Activated CD4-positive, alpha-beta T cell treated with anti-CD3 and anti-CD28 coated beads for 48 hours (primary cell): ENCODE measurements around the gene BIN1.
"Not testable (repeated sequence)": the region's sequence is repeated elsewhere in the genome, so short reads cannot be mapped to it uniquely, and the experiment has no call there.

Experiments used
- DNase-seq: peaks from one replicate; pipeline ENCODE4 v3.0.0-alpha.2; 2020

BIN1 gene

GRCh38 chr2:127130421-127130820 lies 23.5 kb upstream of the BIN1 start:
- no peak for DNase-seq

- DNase-seq, result no peak
Measured at GRCh38 chr2:127129937-127130336, 23.0 kb upstream of the BIN1 start.

DNA sequence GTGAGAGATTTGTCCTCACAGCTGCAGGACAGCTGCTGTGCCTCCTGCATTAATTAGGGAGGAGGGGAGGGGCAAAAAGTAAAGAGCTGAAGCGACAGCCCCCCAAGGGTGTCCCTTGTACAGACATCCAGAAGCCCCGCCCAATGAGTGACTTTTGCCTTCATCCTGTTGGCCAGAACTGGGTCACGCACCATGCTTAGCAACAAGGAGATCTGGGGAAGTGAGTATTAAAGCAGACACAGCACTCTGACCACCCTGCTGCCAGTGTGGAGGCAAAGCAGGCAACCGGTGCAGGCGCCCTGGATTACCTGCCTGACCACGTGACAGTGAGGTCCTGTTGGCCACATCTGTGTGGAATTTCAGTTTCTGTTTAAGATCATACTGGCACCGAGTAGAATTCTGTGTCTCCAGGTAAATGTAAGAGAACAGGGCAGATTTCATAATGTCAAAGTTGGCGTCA lies 21.5 kb upstream of the BIN1 start:
- DNase-seq, result no peak

DNA sequence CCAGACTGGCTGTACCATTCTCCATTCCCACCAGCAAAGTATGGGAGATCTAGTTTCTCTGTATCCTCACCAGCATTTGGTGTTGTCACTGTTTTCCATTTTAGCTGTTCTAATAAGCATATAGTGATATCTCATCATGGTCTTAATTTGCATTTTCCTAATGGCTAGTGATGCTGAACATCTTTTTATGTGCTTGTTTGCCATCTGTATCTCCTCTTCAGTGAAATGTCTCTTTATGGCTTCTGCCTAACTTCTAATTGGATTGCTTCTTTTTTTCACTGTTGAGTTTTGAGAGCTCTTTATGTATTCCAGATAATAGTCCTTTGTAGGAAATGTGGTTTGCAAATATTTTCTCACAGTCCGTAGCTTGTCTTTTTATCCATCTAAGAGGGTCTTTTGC lies 18.9 kb upstream of the BIN1 start:
- DNase-seq, result no peak

- DNase-seq, result no peak
Measured at GRCh38 chr2:127124426-127124825, 17.5 kb upstream of the BIN1 start.

GRCh38 chr2:127122361-127123027 lies 15.5 kb upstream of the BIN1 start:
- no peak for DNase-seq

- DNase-seq, result no peak
Measured at GRCh38 chr2:127121776-127122176, 14.8 kb upstream of the BIN1 start.

- no peak for DNase-seq
Measured at GRCh38 chr2:127121353-127121752, 14.4 kb upstream of the BIN1 start.

DNA sequence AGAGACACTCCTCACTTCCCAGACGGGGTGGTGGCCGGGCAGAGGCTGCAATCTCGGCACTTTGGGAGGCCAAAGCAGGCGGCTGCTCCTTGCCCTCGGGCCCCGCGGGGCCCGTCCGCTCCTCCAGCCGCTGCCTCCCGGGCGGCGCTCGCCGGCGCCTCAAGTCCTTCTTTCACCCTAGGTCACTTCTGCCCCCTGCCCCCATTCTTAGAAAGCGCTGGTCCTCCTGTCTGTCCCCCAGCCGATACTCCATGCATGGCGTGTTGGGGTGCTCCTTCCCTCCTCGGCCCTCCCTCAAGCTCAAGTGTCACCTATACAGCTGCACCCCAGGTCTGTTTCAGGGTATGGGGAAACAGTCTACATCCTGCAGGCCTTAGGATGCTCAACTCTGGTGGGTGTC lies 13.5 kb upstream of the BIN1 start:
- DNase-seq, result not testable (repeated sequence)

DNA sequence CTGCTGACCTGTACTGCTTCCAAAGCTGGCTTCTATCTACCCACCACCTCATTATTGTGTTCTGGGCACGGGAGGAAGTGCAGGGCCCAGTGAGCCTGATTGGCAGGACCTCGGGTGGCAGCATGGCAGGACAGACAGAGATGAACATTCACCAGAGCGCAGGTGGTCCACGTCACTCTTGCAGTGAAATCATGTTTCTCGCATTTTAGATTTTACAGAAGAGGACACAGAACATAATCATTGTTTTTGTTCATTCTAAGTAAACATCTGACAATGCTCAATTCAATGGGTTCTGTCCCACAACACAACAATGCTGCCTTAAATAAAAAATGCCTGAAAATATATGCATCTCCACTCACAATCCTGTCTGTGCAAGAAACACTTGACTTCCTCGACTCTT lies 11.5 kb upstream of the BIN1 start:
- no peak for DNase-seq

- no peak for DNase-seq
Measured at GRCh38 chr2:127118038-127118437, 11.1 kb upstream of the BIN1 start.

GRCh38 chr2:127117603-127118002 lies 10.6 kb upstream of the BIN1 start:
- DNase-seq, result no peak

GRCh38 chr2:127115471-127116199 lies 8.7 kb upstream of the BIN1 start:
- no peak for DNase-seq

- no peak for DNase-seq
Measured at GRCh38 chr2:127110985-127111384, 4.0 kb upstream of the BIN1 start.

DNA sequence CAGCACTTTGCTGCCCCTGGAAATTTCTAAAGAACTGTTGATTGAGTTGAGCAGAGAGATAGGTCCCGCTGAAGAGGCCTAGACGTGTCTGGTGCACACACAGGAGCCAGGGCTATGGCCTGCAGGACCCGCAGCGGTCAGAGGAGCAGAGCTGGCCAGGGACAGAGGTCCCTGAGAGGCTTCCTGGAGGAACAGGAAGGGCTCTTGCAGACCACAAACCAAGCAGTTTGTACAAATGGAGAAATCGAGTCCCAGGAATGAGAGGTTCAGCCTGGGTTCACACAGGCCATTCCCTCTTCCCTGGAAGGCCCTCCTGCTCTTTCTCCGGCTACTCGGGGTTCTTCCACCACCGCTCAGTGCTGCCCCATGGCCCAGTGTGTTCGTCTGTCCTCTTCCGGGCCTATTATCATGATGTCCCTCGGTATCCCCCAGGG lies 1.2 kb upstream of the BIN1 start:
- DNase-seq, result no peak

- DNase-seq, result no peak
Measured at GRCh38 chr2:127107622-127107999, 657 bp upstream of the BIN1 start.

GRCh38 chr2:127106457-127106990 lies 430 bp downstream of the BIN1 start:
- peak; percentile 23 for DNase-seq

DNA sequence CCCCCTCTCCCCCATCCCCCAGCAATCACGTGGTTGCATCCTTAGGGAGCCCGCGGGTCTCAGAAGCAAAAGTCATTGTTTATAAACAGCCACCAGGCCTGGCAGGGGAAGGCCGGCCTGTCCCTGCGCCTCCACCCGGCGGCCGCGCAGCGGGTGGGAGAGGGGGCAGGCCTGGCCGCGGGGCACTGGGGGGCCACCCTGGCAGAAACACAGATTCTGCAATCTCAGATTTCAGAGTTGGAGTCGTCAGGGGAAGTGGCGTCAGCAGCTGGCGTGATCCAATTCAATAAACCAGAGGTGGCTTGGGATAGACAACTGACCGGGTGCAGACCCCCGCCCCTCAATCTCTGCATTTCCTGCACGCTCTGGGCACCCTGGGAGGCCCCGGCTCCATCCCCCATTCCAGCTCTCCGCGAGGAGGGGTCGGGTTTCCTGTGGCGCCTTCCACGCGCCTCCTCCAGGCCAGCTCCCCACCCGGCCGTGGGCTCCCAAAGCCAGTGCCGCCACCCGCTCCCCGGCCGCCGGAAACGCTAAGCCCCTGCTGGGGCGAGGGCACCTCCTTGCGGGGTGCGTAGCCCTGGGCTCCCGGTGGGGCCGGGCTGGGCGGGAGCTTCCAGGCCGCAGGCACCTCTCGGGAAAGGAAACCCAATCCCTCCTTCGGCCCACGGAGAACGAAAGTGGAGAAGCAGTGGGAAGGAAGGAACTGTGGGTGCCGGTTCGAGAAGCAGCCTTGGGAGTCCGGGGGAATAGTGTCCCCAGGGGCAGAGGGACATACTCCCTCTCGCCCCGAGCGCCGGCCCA lies 1.1 kb downstream of the BIN1 start:
- DNase-seq, result no peak

DNA sequence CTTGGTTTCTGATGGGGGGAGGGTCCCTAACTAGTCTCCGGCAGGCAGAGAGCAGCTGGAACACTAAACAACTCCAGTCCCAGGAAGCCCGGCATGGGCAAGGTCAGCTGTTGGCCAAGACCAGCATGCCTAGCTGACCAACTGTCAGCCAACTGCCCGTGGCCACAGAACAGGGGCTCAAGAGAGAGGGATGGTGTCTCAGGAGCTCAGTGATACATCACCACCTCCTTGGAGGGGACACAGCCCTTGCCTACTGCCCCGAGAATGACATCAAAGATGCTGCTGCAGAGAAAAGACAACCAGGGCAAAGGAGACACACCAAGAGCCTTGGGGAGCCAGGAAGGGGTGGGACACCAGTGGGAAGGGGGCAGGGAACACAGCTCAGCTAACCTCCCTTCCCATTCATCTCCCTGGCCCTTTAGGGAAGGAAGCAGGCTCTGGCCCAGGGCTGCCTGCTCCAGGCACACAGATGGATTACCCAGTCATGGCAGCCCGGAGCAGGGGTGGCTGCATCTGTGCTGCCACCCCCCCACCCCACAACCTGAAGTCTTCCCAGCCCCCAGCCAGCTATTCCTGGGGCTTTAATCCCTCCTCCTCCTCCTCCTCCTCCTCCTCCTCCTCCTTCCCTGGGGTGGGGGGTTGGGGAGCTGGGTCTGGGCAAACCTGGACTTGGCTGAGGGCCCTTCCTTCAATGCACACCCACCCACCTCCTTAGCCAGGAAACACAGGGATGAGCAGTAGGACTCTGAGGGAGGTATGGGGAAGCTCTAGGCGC lies 1.9 kb downstream of the BIN1 start:
- DNase-seq, result no peak

- DNase-seq, result no peak
Measured at GRCh38 chr2:127104166-127104660, 2.7 kb downstream of the BIN1 start.

- DNase-seq, result no peak
Measured at GRCh38 chr2:127103243-127104165, 3.5 kb downstream of the BIN1 start.
